Hepatocyte (in vitro differentiated cells): ENCODE data around the gene HOXA6. TPM values are rescaled to one million over a fixed set of nuclear protein-coding genes. Genes with fewer than 3 reads are reported as not detected.

Experiments used
- DNase-seq: peaks from one replicate; pipeline ENCODE4 v3.0.0-alpha.2; 2016; ENCODE audit warnings: low spot score
- H2AFZ ChIP-seq: fragments of 200-600 bp; sonication (generic); 2 replicates; pipeline ENCODE4 v1.6.0; 2016; ENCODE audit warnings: antibody characterized with exemption, mild to moderate bottlenecking
- H3K27ac ChIP-seq: fragments of 200-600 bp; sonication (generic); 2 replicates; pipeline ENCODE4 v1.5.1; 2016; ENCODE audit warnings: mild to moderate bottlenecking
- H3K27me3 ChIP-seq: fragments of 200-600 bp; sonication (generic); 2 replicates; pipeline ENCODE4 v1.6.1; 2016
- H3K36me3 ChIP-seq: fragments of 200-600 bp; sonication (generic); replicated peaks from 2 replicates; pipeline ENCODE4 v1.5.1; 2016; ENCODE audit warnings: low read depth; ENCODE audit not compliant: insufficient read depth
- H3K4me1 ChIP-seq: fragments of 200-600 bp; sonication (generic); 2 replicates; pipeline ENCODE4 v1.5.1; 2016; ENCODE audit warnings: mild to moderate bottlenecking, moderate library complexity; ENCODE audit not compliant: insufficient read depth
- H3K4me2 ChIP-seq: fragments of 200-600 bp; sonication (generic); 2 replicates; pipeline ENCODE4 v1.6.0; 2016
- H3K4me3 ChIP-seq: fragments of 200-600 bp; sonication (generic); 2 replicates; pipeline ENCODE4 v1.5.1; 2016; ENCODE audit warnings: mild to moderate bottlenecking
- H3K79me2 ChIP-seq: fragments of 200-600 bp; sonication (generic); 2 replicates; pipeline ENCODE4 v1.6.0; 2017; ENCODE audit warnings: mild to moderate bottlenecking
- H3K9me2 ChIP-seq: fragments of 200-600 bp; sonication (generic); replicated peaks from 2 replicates; pipeline ENCODE4 v1.6.0; 2017; ENCODE audit warnings: mild to moderate bottlenecking; ENCODE audit not compliant: insufficient read depth
- H3K9me3 ChIP-seq: fragments of 200-600 bp; sonication (generic); 2 replicates; pipeline ENCODE4 v1.5.1; 2016; ENCODE audit warnings: low read depth, mild to moderate bottlenecking
- H4K20me1 ChIP-seq: fragments of 200-600 bp; sonication (generic); 2 replicates; pipeline ENCODE4 v1.6.0; 2016; ENCODE audit warnings: mild to moderate bottlenecking; ENCODE audit not compliant: insufficient read depth, poor library complexity, severe bottlenecking
- CTCF ChIP-seq: fragments of 200-600 bp; sonication (generic); IDR thresholded peaks from 2 replicates; pipeline ENCODE4 v1.5.1; 2016; ENCODE audit warnings: antibody characterized with exemption, mild to moderate bottlenecking; ENCODE audit not compliant: poor library complexity
- EZH2 ChIP-seq: fragments of 200-600 bp; sonication (generic); IDR thresholded peaks from 2 replicates; pipeline ENCODE4 v1.6.1; 2016; ENCODE audit warnings: antibody characterized with exemption, mild to moderate bottlenecking, borderline replicate concordance
- EZH2phosphoT487 ChIP-seq: fragments of 200-600 bp; sonication (generic); IDR thresholded peaks from one replicate; pipeline ENCODE4 v1.6.1; 2018; ENCODE audit warnings: antibody characterized with exemption, mild to moderate bottlenecking, low read depth, moderate library complexity; ENCODE audit not compliant: unreplicated experiment, severe bottlenecking
- WGBS: methylation state at CpG from one replicate; pipeline ENCODE4 v1.1.6; 2016; ENCODE audit warnings: low lambda C conversion rate; ENCODE audit errors: missing lambda C conversion rate; 5-methylcytosine and 5-hydroxymethylcytosine counted together
- polyA plus RNA-seq: library from polyadenylated mRNA; unstranded; fragments of >200 nt; fragmentation: Nextera tagmentation; extraction: Ambion mirVana; gene quantifications from 2 replicates; pipeline ENCODE4 v1.2.1, GENCODE V29; 2016
- total RNA-seq: library from RNA; depleted of rRNA; stranded (reverse); fragments of >200 nt; gene quantifications from 2 replicates; pipeline ENCODE4 v1.2.3, GENCODE V29; 2014

Gene HOXA6
- total and polyA plus RNA-seq, 2 experiments from 2014 or later: 0.23 TPM; not detected in 1

- H3K79me2 ChIP-seq: no peaks in the 10 kb centered on the region
- no peaks in the 10 kb centered on the region for H3K36me3 ChIP-seq
- H3K27me3 ChIP-seq: peaks cover 87% of the 10 kb centered on the region
- no peaks in the 10 kb centered on the region for H3K9me3 ChIP-seq
- DNase-seq: no peak
- TF ChIP-seq EZH2: peak; percentile 69
- TF ChIP-seq EZH2phosphoT487: no peak
- H3K9me2 ChIP-seq: no peaks in the 10 kb centered on the region
- peak overlapping the region; percentile 93 for H2AFZ ChIP-seq
- no peaks in the 10 kb centered on the region for H4K20me1 ChIP-seq
- peaks cover 10% of the 10 kb centered on the region for H3K4me1 ChIP-seq
- peak overlapping the region; percentile 80 for H3K4me3 ChIP-seq
- peak overlapping the region; percentile 39 for H3K27ac ChIP-seq
- peak overlapping the region; percentile 92 for H3K4me2 ChIP-seq
- 27% methylated on average over 12 of the region's 12 CpGs for WGBS
Measured at GRCh38 chr7:27131390-27131819, 16.2 kb downstream of the HOXA6 start.

GRCh38 chr7:27130540-27131389 is 16.8 kb downstream of the HOXA6 start, which contains the start of gene HOXA4:
HOXA4 (minus strand) TSS chr7:27130757; CDS start chr7:27130733, 24 bp downstream.
- no peaks in the 10 kb centered on the region for H3K79me2 ChIP-seq
- peaks cover 88% of the 10 kb centered on the region for H3K27me3 ChIP-seq
- peak within 1 kb of the TSS; percentile 92 for H3K4me2 ChIP-seq
- peak within 1 kb of the TSS; percentile 80 for H3K4me3 ChIP-seq
- H3K27ac ChIP-seq: peak within 1 kb of the TSS; percentile 39
- 4% methylated on average over 44 of the region's 67 CpGs for WGBS
- peak within 1 kb of the TSS; percentile 93 for H2AFZ ChIP-seq
- H3K4me1 ChIP-seq: peaks cover 6% of the 10 kb centered on the region
- H3K9me3 ChIP-seq: no peaks in the 10 kb centered on the region
- H3K36me3 ChIP-seq: no peaks in the 10 kb centered on the region
- H4K20me1 ChIP-seq: no peaks in the 10 kb centered on the region
- peak; percentile 61 for TF ChIP-seq EZH2
- no peak for TF ChIP-seq EZH2phosphoT487
- TF ChIP-seq CTCF: no peak
- DNase-seq: peak; percentile 91
- no peaks in the 10 kb centered on the region for H3K9me2 ChIP-seq

GRCh38 chr7:27129729-27130539 is 17.6 kb downstream of the HOXA6 start:
- TF ChIP-seq EZH2 (no peak), EZH2phosphoT487 (peak; percentile 32), CTCF (peak; percentile 11)
- no peaks in the 10 kb centered on the region for H3K36me3 ChIP-seq
- no peak overlapping the region for H3K27ac ChIP-seq
- H3K9me2 ChIP-seq: no peaks in the 10 kb centered on the region
- WGBS: 9% methylated on average over 39 of the region's 72 CpGs
- peak overlapping the region; percentile 92 for H3K4me2 ChIP-seq
- H4K20me1 ChIP-seq: no peaks in the 10 kb centered on the region
- H3K9me3 ChIP-seq: no peaks in the 10 kb centered on the region
- peak overlapping the region; percentile 80 for H3K4me3 ChIP-seq
- H2AFZ ChIP-seq: no peak overlapping the region
- H3K4me1 ChIP-seq: peaks cover 6% of the 10 kb centered on the region
- peaks cover 88% of the 10 kb centered on the region for H3K27me3 ChIP-seq
- peak; percentile 53 for DNase-seq
- H3K79me2 ChIP-seq: no peaks in the 10 kb centered on the region
